ENCODE data around the gene CES1. TPM values are rescaled to one million over a fixed set of nuclear protein-coding genes. Genes with fewer than 3 reads are reported as not detected.

Gene CES1
- 10 to 100 TPM in 2 of 4 donors, 1 to 10 TPM in 2; 6.8 to 23.2 (median 11.3) TPM for total RNA-seq

- peak within 1 kb of the TSS in 3 of 4 donors; percentile 33 to 55 (median 52) for H3K27ac ChIP-seq
- TF ChIP-seq POLR2A (IDR thresholded peaks at IDR 0.05) (no peak), EP300 (IDR thresholded peaks at IDR 0.05; ENCODE audit: low read depth) (no peak), POLR2AphosphoS5 (IDR thresholded peaks at IDR 0.05) (no peak), CTCF (IDR thresholded peaks at IDR 0.05) (no peak)
- 66% methylated on average over 30 of the region's 30 CpGs; no CpG with 5 or more reads in 1 of the 2 donors for WGBS, 2 donors (ENCODE audit: low coverage in 1 of 2)
- in situ Hi-C loops (cut with MboI; ENCODE audit: low pct_ligation_motif_present in 1 of 4, low pct_unique_long_range_greater_than_20kb in 1 of 4, low sequenced_read_pairs in 3 of 4), result loop anchor here in 3 of 4 donors (10.0 to 25.0 kb wide), 3 partner anchors 104 to 371 kb away; no protein-coding TSS in a partner anchor
- H3K9me3 ChIP-seq, result no peaks in the 10 kb centered on the region
- H3K36me3 ChIP-seq, result no peaks in the 10 kb centered on the region
- intact Hi-C loops (cut with DNase I; ENCODE audit: low total_unique reads), result no loop called here
- peak within 1 kb of the TSS in 2 of 4 donors; percentile 6 to 18 for H3K4me3 ChIP-seq
- no peaks in the 10 kb centered on the region for H3K27me3 ChIP-seq
- no peaks in the 10 kb centered on the region for H3K4me1 ChIP-seq
- DNase-seq, result peak; percentile 17
Observed at GRCh38 chr16:55832773-55833691, at the start of gene CES1. CES1 (minus strand) TSS chr16:55833096; CDS start chr16:55833055, 41 bp downstream.

- H3K36me3 ChIP-seq, result no peaks in the 10 kb centered on the region
- no peak overlapping the region for H3K27ac ChIP-seq
- no peaks in the 10 kb centered on the region for H3K9me3 ChIP-seq
- DNase-seq, result no peak
- in situ Hi-C loops (cut with MboI; ENCODE audit: low pct_ligation_motif_present in 1 of 4, low pct_unique_long_range_greater_than_20kb in 1 of 4, low sequenced_read_pairs in 3 of 4) (no loop called here), intact Hi-C loops (cut with DNase I; ENCODE audit: low total_unique reads) (no loop called here)
- 50 to 53% methylated on average over 2 to 4 of the region's 4 CpGs for whole genome bisulfite sequencing, 2 donors (ENCODE audit: low coverage in 1 of 2)
- TF ChIP-seq EP300 (IDR thresholded peaks at IDR 0.05; ENCODE audit: low read depth), result no peak
- no peak for TF ChIP-seq POLR2AphosphoS5 (IDR thresholded peaks at IDR 0.05)
- no peak for TF ChIP-seq CTCF (IDR thresholded peaks at IDR 0.05)
- no peak for TF ChIP-seq POLR2A (IDR thresholded peaks at IDR 0.05)
- no peak overlapping the region for H3K4me3 ChIP-seq
- H3K4me1 ChIP-seq, result no peaks in the 10 kb centered on the region
- H3K27me3 ChIP-seq, result no peaks in the 10 kb centered on the region
Observed at GRCh38 chr16:55876854-55877253, 44.0 kb upstream of the CES1 start.

DNA sequence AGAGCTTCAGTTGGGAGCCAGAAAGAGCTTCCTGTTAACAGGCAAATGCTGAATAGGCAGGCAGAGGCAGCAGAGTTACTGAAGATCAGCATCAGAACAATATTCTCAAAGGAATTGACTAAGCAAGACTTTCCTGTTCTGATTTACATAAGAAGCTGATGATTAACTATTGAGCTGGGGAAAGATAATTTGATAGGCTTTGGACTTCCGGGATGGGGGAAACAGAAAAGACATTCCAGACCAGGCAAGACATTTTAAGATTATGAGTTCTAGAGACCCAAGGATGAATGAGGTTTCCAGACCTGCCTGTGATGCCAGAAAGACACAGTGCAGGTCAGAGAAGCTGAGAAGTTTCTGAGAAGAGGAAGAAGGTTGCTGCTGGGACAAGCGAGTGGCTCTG is 42.4 kb upstream of the CES1 start, which contains the start of gene CES5A:
TSS of gene CES5A (minus strand) at position 101 of the 400 bp plus-strand sequence. CDS start 152 bp downstream, outside the sequence.
- no peaks in the 10 kb centered on the region for H3K9me3 ChIP-seq
- H3K4me3 ChIP-seq, result no peak within 1 kb of the TSS
- H3K4me1 ChIP-seq, result no peaks in the 10 kb centered on the region
- no peak for TF ChIP-seq POLR2A (IDR thresholded peaks at IDR 0.05)
- TF ChIP-seq EP300 (IDR thresholded peaks at IDR 0.05; ENCODE audit: low read depth), result no peak
- TF ChIP-seq POLR2AphosphoS5 (IDR thresholded peaks at IDR 0.05), result no peak
- no peak for TF ChIP-seq CTCF (IDR thresholded peaks at IDR 0.05)
- 40 to 42% methylated on average over 1 to 2 of the region's 2 CpGs for WGBS, 2 donors (ENCODE audit: low coverage in 1 of 2)
- in situ Hi-C loops (cut with MboI; ENCODE audit: low pct_ligation_motif_present in 1 of 4, low pct_unique_long_range_greater_than_20kb in 1 of 4, low sequenced_read_pairs in 3 of 4), result no loop called here
- H3K36me3 ChIP-seq, result no peaks in the 10 kb centered on the region
- no peak for DNase-seq
- intact Hi-C loops (cut with DNase I; ENCODE audit: low total_unique reads), result no loop called here
- H3K27ac ChIP-seq, result no peak within 1 kb of the TSS
- H3K27me3 ChIP-seq, result no peaks in the 10 kb centered on the region

- H3K4me1 ChIP-seq, result no peaks in the 10 kb centered on the region
- DNase-seq, result no peak
- H3K4me3 ChIP-seq, result no peak overlapping the region
- no peak overlapping the region for H3K27ac ChIP-seq
- H3K27me3 ChIP-seq, result no peaks in the 10 kb centered on the region
- TF ChIP-seq POLR2AphosphoS5 (IDR thresholded peaks at IDR 0.05) (no peak), EP300 (IDR thresholded peaks at IDR 0.05; ENCODE audit: low read depth) (no peak), POLR2A (IDR thresholded peaks at IDR 0.05) (no peak), CTCF (IDR thresholded peaks at IDR 0.05) (no peak)
- no peaks in the 10 kb centered on the region for H3K36me3 ChIP-seq
- intact Hi-C loops (cut with DNase I; ENCODE audit: low total_unique reads), result no loop called here
- WGBS, 2 donors (ENCODE audit: low coverage in 1 of 2), result 83 to 88% methylated on average over 1 to 5 of the region's 5 CpGs
- in situ Hi-C loops (cut with MboI; ENCODE audit: low pct_ligation_motif_present in 1 of 4, low pct_unique_long_range_greater_than_20kb in 1 of 4, low sequenced_read_pairs in 3 of 4), result no loop called here
- H3K9me3 ChIP-seq, result no peaks in the 10 kb centered on the region
Observed at GRCh38 chr16:55873122-55873521, 40.2 kb upstream of the CES1 start.

Data from transverse colon (tissue), 4 donors.